ENCODE data around the gene UBTD1. TPM values are rescaled to one million over a fixed set of nuclear protein-coding genes. Genes with fewer than 3 reads are reported as not detected.

Gene UBTD1
- polyA plus RNA-seq, 1 donor from 2014 or later, result 3.3 TPM

DNA sequence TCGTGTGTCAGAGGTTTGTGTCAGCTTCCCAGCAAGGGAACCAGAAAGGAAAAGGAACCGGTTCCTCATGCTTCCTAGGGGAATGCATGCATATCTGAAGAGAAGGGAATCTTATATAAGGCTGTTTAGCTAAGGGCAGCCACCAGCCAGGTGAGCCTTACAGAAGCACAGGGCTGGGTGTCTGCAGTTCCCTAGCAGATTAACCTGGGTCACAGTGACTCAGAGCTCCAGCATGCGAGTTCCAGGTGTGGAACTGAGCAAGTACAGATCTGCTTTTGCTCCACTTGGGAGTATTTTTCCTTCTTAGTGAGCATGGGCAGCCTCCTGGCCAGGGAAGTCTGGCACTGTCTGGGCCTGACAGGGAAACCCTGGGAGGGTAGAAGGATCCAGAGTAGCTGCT, 72.9 kb downstream of the UBTD1 start:
- no peaks in the 10 kb centered on the region for H3K36me3 ChIP-seq (ENCODE audit: insufficient read depth, low read length)
- H3K27me3 ChIP-seq (ENCODE audit: insufficient read depth, low read depth, low read length), result no peaks in the 10 kb centered on the region
- H4K20me1 ChIP-seq (ENCODE audit: insufficient read depth), result no peaks in the 10 kb centered on the region
- H3K79me2 ChIP-seq (replicated peaks; ENCODE audit: insufficient read depth, low read length), result no peaks in the 10 kb centered on the region
- H3K4me2 ChIP-seq (ENCODE audit: low read length), result no peak overlapping the region
- no peak overlapping the region for H3K27ac ChIP-seq (ENCODE audit: low read length)
- no peaks in the 10 kb centered on the region for H3K9me3 ChIP-seq (ENCODE audit: low read length)
- no peak overlapping the region for H3K9ac ChIP-seq (ENCODE audit: low read length)
- no peaks in the 10 kb centered on the region for H3F3A ChIP-seq (ENCODE audit: insufficient read depth, low read length, poor library complexity, severe bottlenecking)
- no peak overlapping the region for H3K4me3 ChIP-seq (ENCODE audit: low read length)
- H2AFZ ChIP-seq (ENCODE audit: low read depth, low read length), result no peak overlapping the region
- TF ChIP-seq POLR2AphosphoS5 (IDR thresholded peaks at IDR 0.05), result no peak
- no peak for TF ChIP-seq RAD21 (conservative IDR thresholded peaks at IDR 0.05)
- no peak for TF ChIP-seq TAF1 (IDR thresholded peaks at IDR 0.05; ENCODE audit: low read depth)
- TF ChIP-seq, protein P1, sequence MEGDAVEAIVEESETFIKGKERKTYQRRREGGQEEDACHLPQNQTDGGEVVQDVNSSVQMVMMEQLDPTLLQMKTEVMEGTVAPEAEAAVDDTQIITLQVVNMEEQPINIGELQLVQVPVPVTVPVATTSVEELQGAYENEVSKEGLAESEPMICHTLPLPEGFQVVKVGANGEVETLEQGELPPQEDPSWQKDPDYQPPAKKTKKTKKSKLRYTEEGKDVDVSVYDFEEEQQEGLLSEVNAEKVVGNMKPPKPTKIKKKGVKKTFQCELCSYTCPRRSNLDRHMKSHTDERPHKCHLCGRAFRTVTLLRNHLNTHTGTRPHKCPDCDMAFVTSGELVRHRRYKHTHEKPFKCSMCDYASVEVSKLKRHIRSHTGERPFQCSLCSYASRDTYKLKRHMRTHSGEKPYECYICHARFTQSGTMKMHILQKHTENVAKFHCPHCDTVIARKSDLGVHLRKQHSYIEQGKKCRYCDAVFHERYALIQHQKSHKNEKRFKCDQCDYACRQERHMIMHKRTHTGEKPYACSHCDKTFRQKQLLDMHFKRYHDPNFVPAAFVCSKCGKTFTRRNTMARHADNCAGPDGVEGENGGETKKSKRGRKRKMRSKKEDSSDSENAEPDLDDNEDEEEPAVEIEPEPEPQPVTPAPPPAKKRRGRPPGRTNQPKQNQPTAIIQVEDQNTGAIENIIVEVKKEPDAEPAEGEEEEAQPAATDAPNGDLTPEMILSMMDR (IDR thresholded peaks at IDR 0.05; ENCODE audit: poor library complexity, severe bottlenecking), result no peak
- TF ChIP-seq, protein P2, sequence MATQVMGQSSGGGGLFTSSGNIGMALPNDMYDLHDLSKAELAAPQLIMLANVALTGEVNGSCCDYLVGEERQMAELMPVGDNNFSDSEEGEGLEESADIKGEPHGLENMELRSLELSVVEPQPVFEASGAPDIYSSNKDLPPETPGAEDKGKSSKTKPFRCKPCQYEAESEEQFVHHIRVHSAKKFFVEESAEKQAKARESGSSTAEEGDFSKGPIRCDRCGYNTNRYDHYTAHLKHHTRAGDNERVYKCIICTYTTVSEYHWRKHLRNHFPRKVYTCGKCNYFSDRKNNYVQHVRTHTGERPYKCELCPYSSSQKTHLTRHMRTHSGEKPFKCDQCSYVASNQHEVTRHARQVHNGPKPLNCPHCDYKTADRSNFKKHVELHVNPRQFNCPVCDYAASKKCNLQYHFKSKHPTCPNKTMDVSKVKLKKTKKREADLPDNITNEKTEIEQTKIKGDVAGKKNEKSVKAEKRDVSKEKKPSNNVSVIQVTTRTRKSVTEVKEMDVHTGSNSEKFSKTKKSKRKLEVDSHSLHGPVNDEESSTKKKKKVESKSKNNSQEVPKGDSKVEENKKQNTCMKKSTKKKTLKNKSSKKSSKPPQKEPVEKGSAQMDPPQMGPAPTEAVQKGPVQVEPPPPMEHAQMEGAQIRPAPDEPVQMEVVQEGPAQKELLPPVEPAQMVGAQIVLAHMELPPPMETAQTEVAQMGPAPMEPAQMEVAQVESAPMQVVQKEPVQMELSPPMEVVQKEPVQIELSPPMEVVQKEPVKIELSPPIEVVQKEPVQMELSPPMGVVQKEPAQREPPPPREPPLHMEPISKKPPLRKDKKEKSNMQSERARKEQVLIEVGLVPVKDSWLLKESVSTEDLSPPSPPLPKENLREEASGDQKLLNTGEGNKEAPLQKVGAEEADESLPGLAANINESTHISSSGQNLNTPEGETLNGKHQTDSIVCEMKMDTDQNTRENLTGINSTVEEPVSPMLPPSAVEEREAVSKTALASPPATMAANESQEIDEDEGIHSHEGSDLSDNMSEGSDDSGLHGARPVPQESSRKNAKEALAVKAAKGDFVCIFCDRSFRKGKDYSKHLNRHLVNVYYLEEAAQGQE (IDR thresholded peaks at IDR 0.05; ENCODE audit: borderline replicate concordance), result no peak
- no peak for TF ChIP-seq SMC3 (conservative IDR thresholded peaks at IDR 0.05; ENCODE audit: poor library complexity)
- no peak for TF ChIP-seq EZH2 (IDR thresholded peaks at IDR 0.05; ENCODE audit: borderline replicate concordance, insufficient read depth, low read length, poor library complexity, severe bottlenecking)
- TF ChIP-seq EP300 (conservative IDR thresholded peaks at IDR 0.05; ENCODE audit: poor library complexity, severe bottlenecking), result no peak
- TF ChIP-seq MXI1 (conservative IDR thresholded peaks at IDR 0.05; ENCODE audit: poor library complexity, severe bottlenecking), result no peak
- no peaks in the 10 kb centered on the region for H3K9me2 ChIP-seq (ENCODE audit: insufficient read depth, low read length)

GRCh38 chr10:97572214-97572989, 73.7 kb downstream of the UBTD1 start, which contains the start of gene ANKRD2:
Gene ANKRD2, plus strand, starts transcription at chr10:97572779. Its CDS starts 10 bp downstream, at chr10:97572789.
- no peaks in the 10 kb centered on the region for H3K36me3 ChIP-seq (ENCODE audit: insufficient read depth, low read length)
- TF ChIP-seq POLR2AphosphoS5 (IDR thresholded peaks at IDR 0.05) (no peak), EZH2 (IDR thresholded peaks at IDR 0.05; ENCODE audit: borderline replicate concordance, insufficient read depth, low read length, poor library complexity, severe bottlenecking) (no peak), EP300 (conservative IDR thresholded peaks at IDR 0.05; ENCODE audit: poor library complexity, severe bottlenecking) (no peak), MXI1 (conservative IDR thresholded peaks at IDR 0.05; ENCODE audit: poor library complexity, severe bottlenecking) (no peak), TAF1 (IDR thresholded peaks at IDR 0.05; ENCODE audit: low read depth) (no peak), RAD21 (conservative IDR thresholded peaks at IDR 0.05) (peak; percentile 65), SMC3 (conservative IDR thresholded peaks at IDR 0.05; ENCODE audit: poor library complexity) (peak; percentile 70)
- TF ChIP-seq, protein P1 (IDR thresholded peaks at IDR 0.05; ENCODE audit: poor library complexity, severe bottlenecking), result peak; percentile 74
- TF ChIP-seq, protein P2 (IDR thresholded peaks at IDR 0.05; ENCODE audit: borderline replicate concordance), result no peak
- H3K4me2 ChIP-seq (ENCODE audit: low read length), result no peak within 1 kb of the TSS
- H3K27ac ChIP-seq (ENCODE audit: low read length), result no peak within 1 kb of the TSS
- H3K9me3 ChIP-seq (ENCODE audit: low read length), result no peaks in the 10 kb centered on the region
- no peak within 1 kb of the TSS for H2AFZ ChIP-seq (ENCODE audit: low read depth, low read length)
- H3K27me3 ChIP-seq (ENCODE audit: insufficient read depth, low read depth, low read length), result no peaks in the 10 kb centered on the region
- H3K4me3 ChIP-seq (ENCODE audit: low read length), result no peak within 1 kb of the TSS
- no peak within 1 kb of the TSS for H3K9ac ChIP-seq (ENCODE audit: low read length)
- H3K9me2 ChIP-seq (ENCODE audit: insufficient read depth, low read length), result no peaks in the 10 kb centered on the region
- no peaks in the 10 kb centered on the region for H3K79me2 ChIP-seq (replicated peaks; ENCODE audit: insufficient read depth, low read length)
- H3F3A ChIP-seq (ENCODE audit: insufficient read depth, low read length, poor library complexity, severe bottlenecking), result no peaks in the 10 kb centered on the region
- H4K20me1 ChIP-seq (ENCODE audit: insufficient read depth), result no peaks in the 10 kb centered on the region

Measured in neural cell (in vitro differentiated cells).